ENCODE data around the gene CEP128. TPM values are rescaled to one million over a fixed set of nuclear protein-coding genes. Genes with fewer than 3 reads are reported as not detected.

Gene CEP128
- total RNA-seq, 5 donors from 2014 or later (not counting 1 experiment from before 2014, with no cell fraction given): 12.6 to 24.8 (median 15.2) TPM

DNA sequence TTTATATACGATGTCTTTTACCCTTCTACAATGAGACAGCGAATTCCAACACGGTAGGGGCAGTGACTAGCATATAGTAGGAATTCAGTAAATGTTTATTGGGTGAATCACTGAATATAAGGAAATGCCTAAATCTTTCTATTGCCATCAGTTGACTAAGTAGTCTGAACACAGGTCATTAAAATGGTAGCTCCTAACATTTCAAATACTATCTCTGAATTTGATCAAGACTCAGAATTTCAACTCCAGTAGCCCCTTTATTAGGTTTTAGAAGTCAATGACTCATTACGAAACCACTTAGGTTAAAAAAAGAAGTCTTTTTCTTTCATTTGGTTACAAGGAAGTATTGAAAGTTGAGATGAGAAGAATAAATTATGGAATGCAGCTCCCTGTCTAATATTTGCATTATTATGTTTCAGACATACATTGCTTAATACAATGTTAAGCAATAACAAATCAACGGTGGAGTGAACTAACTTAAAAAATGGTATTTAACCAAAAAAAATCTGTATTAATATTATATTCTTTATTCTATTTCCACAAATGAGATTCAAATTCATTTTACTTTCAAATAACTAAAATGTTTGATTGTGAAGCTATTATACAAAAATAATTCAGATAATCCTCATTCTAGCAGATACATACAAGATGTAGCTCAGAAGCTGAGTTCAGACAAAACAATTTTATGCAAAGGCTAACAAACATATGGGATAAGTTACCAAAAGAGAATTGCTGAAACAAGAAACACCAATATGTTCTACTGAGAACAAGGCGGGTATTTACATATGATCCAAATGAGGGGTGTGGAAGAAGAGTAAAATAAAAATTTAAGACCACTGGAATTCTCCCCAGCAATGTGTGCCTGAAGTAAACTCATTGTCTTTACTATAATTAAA, 302.7 kb downstream of the CEP128 start:
- no peaks in the 10 kb centered on the region for H3K9me3 Mint-ChIP-seq
- no peak overlapping the region for H3K4me3 ChIP-seq (ENCODE audit: control insufficient read depth in 1 of 2, extremely low read depth in 1 of 2, low read length in 1 of 2)
- CTCF ChIA-PET: interaction anchor here in 1 of 2 donors (0.7 kb wide), 1 partner anchor 35 kb away, joined by 3 read pairs; no protein-coding TSS in a partner anchor
- H3K4me1 ChIP-seq (ENCODE audit: control insufficient read depth in 1 of 2, extremely low read depth in 1 of 2, insufficient read depth in 2 of 2, low read length in 2 of 2): no peaks in the 10 kb centered on the region
- no peaks in the 10 kb centered on the region for H3K9me3 ChIP-seq
- ATAC-seq (replicated peaks in 1 of 4) (no peak), DNase-seq (no peak)
- WGBS (ENCODE audit: insufficient coverage): no CpG with 5 or more reads among the region's 6 CpGs
- no peaks in the 10 kb centered on the region for H3K4me1 Mint-ChIP-seq
- H3K4me3 Mint-ChIP-seq: no peak overlapping the region
- no peak overlapping the region for H3K27ac ChIP-seq (ENCODE audit: low read length)
- H3K36me3 Mint-ChIP-seq: peaks cover 5% of the 10 kb centered on the region
- POLR2A ChIA-PET: no interaction called here
- H3K27me3 ChIP-seq (replicated peaks in 1 of 2; ENCODE audit: control insufficient read depth in 2 of 2, extremely low read depth in 1 of 2, insufficient read depth in 2 of 2, low read length in 1 of 2): no peaks in the 10 kb centered on the region
- no peaks in the 10 kb centered on the region for H3K27me3 Mint-ChIP-seq
- H3K27ac Mint-ChIP-seq: no peak overlapping the region
- no peaks in the 10 kb centered on the region for H3K36me3 ChIP-seq (ENCODE audit: control insufficient read depth in 2 of 2, extremely low read depth in 1 of 2, insufficient read depth in 1 of 2, low read length in 1 of 2)

- H3K9me3 ChIP-seq: no peaks in the 10 kb centered on the region
- Mint-ChIP-seq H3K9me3 (no peaks in the 10 kb centered on the region), H3K4me1 (no peaks in the 10 kb centered on the region), H3K27ac (no peak overlapping the region), H3K4me3 (no peak overlapping the region), H3K27me3 (no peaks in the 10 kb centered on the region), H3K36me3 (peaks cover 5% of the 10 kb centered on the region)
- ChIA-PET POLR2A (no interaction called here), CTCF (no interaction called here)
- no peaks in the 10 kb centered on the region for H3K4me1 ChIP-seq (ENCODE audit: control insufficient read depth in 1 of 2, extremely low read depth in 1 of 2, insufficient read depth in 2 of 2, low read length in 2 of 2)
- H3K36me3 ChIP-seq (ENCODE audit: control insufficient read depth in 2 of 2, extremely low read depth in 1 of 2, insufficient read depth in 1 of 2, low read length in 1 of 2): no peaks in the 10 kb centered on the region
- 97% methylated on average over 5 of the region's 10 CpGs for WGBS (ENCODE audit: insufficient coverage)
- ATAC-seq (replicated peaks in 1 of 4) (no peak), DNase-seq (no peak)
- no peak overlapping the region for H3K27ac ChIP-seq (ENCODE audit: low read length)
- no peak overlapping the region for H3K4me3 ChIP-seq (ENCODE audit: control insufficient read depth in 1 of 2, extremely low read depth in 1 of 2, low read length in 1 of 2)
- H3K27me3 ChIP-seq (replicated peaks in 1 of 2; ENCODE audit: control insufficient read depth in 2 of 2, extremely low read depth in 1 of 2, insufficient read depth in 2 of 2, low read length in 1 of 2): no peaks in the 10 kb centered on the region
These were observed 303.6 kb downstream of the CEP128 start for GRCh38 chr14:80637756-80638619.

GRCh38 chr14:80636071-80636470, 305.5 kb downstream of the CEP128 start:
- no peak overlapping the region for H3K27ac Mint-ChIP-seq
- H3K9me3 Mint-ChIP-seq: no peaks in the 10 kb centered on the region
- H3K4me1 Mint-ChIP-seq: no peaks in the 10 kb centered on the region
- Histone ChIP-seq H3K27me3 (replicated peaks in 1 of 2; ENCODE audit: control insufficient read depth in 2 of 2, extremely low read depth in 1 of 2, insufficient read depth in 2 of 2, low read length in 1 of 2) (no peaks in the 10 kb centered on the region), H3K4me3 (ENCODE audit: control insufficient read depth in 1 of 2, extremely low read depth in 1 of 2, low read length in 1 of 2) (no peak overlapping the region), H3K9me3 (no peaks in the 10 kb centered on the region), H3K36me3 (ENCODE audit: control insufficient read depth in 2 of 2, extremely low read depth in 1 of 2, insufficient read depth in 1 of 2, low read length in 1 of 2) (no peaks in the 10 kb centered on the region), H3K27ac (ENCODE audit: low read length) (no peak overlapping the region), H3K4me1 (ENCODE audit: control insufficient read depth in 1 of 2, extremely low read depth in 1 of 2, insufficient read depth in 2 of 2, low read length in 2 of 2) (no peaks in the 10 kb centered on the region)
- ChIA-PET CTCF (no interaction called here), POLR2A (no interaction called here)
- H3K36me3 Mint-ChIP-seq: no peaks in the 10 kb centered on the region
- DNase-seq (no peak), ATAC-seq (replicated peaks in 1 of 4) (no peak)
- no peak overlapping the region for H3K4me3 Mint-ChIP-seq
- WGBS (ENCODE audit: insufficient coverage): no CpG with 5 or more reads among the region's 1 CpG
- no peaks in the 10 kb centered on the region for H3K27me3 Mint-ChIP-seq

DNA sequence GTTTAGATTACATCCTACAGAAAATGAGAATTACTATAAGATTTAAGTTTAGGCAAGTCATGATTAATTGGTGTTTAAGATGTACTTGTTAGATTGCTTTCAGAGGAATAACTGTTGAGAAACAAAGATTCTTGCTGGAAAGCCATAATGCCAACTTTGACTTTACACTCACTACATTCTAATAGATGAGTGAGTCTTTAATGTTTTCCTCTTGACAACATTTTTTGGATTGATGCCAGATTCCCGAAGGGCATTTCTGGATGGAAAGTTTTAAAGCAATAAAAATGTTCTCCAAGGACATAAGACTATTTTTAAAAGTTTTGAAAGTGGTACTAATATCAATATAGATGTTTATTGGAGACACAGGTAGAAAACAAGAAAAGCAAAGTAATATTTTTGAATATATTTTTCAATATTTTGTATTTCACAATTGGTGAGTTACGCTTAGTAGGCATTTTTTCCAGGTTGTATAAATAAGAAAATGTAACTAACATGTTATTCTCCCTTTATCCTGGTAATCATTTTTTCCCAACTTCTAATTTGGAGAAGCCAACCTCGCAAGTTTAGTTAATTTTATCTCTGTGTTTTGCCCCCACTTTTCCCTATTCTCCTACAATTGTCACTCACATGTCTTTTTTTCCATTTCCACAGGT, 307.3 kb downstream of the CEP128 start:
- Histone ChIP-seq H3K4me3 (ENCODE audit: control insufficient read depth in 1 of 2, extremely low read depth in 1 of 2, low read length in 1 of 2) (no peak overlapping the region), H3K27me3 (replicated peaks in 1 of 2; ENCODE audit: control insufficient read depth in 2 of 2, extremely low read depth in 1 of 2, insufficient read depth in 2 of 2, low read length in 1 of 2) (no peaks in the 10 kb centered on the region), H3K36me3 (ENCODE audit: control insufficient read depth in 2 of 2, extremely low read depth in 1 of 2, insufficient read depth in 1 of 2, low read length in 1 of 2) (no peaks in the 10 kb centered on the region), H3K27ac (ENCODE audit: low read length) (no peak overlapping the region), H3K4me1 (ENCODE audit: control insufficient read depth in 1 of 2, extremely low read depth in 1 of 2, insufficient read depth in 2 of 2, low read length in 2 of 2) (no peaks in the 10 kb centered on the region), H3K9me3 (no peaks in the 10 kb centered on the region)
- Mint-ChIP-seq H3K9me3 (no peaks in the 10 kb centered on the region), H3K36me3 (no peaks in the 10 kb centered on the region), H3K27me3 (no peaks in the 10 kb centered on the region), H3K4me3 (no peak overlapping the region), H3K27ac (no peak overlapping the region), H3K4me1 (no peaks in the 10 kb centered on the region)
- WGBS (ENCODE audit: insufficient coverage): 88% methylated on average over 1 of the region's 3 CpGs
- ChIA-PET CTCF (no interaction called here), POLR2A (no interaction called here)
- ATAC-seq (replicated peaks in 1 of 4) (no peak), DNase-seq (no peak)

DNA sequence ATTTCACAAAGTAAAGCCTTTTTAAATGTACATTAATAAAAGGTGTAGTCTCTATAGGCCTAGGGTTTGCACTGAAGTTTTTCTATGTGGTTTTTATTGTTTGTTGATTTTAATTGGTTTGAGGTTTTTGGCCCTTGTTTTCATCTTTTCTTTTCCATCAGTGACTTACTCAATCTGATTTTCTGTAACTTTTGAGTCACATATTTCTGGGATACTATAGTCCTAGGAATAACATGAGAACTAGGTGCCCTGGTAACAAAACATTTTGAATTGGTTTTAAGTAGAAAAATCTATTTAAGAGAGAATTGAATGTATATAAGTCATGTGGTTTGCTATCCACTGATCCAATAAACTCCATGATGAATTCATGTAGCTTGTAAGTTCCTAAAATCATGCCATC, 311.9 kb downstream of the CEP128 start:
- CTCF ChIA-PET: no interaction called here

DNA sequence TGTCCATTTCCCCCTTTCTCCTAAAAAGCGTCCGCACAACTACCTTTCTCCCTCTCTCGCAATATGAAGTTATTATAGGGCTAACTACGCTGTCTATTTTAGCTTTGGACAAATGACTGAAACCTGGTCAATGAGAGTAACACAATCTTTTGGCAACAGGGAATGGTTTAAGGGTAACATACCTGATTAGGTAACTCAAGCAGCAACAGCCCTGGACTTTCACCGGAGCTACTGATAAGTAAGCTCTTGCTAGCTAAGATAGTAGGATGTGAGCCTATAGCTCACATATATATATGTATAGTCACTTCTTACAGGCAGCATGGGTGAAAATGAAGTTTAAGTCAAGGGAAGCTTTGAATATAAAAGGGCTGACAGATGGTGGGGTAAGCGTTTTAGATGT, 313.0 kb downstream of the CEP128 start:
- WGBS (ENCODE audit: insufficient coverage): no CpG with 5 or more reads among the region's 6 CpGs
- Mint-ChIP-seq H3K27me3 (no peaks in the 10 kb centered on the region), H3K36me3 (no peaks in the 10 kb centered on the region), H3K27ac (no peak overlapping the region), H3K9me3 (peaks cover 8 to 14% (median 11%) of the 10 kb centered on the region in 3 donors), H3K4me1 (no peaks in the 10 kb centered on the region), H3K4me3 (no peak overlapping the region)
- H3K4me3 ChIP-seq (ENCODE audit: control insufficient read depth in 1 of 2, extremely low read depth in 1 of 2, low read length in 1 of 2): no peak overlapping the region
- ChIA-PET CTCF (no interaction called here), POLR2A (no interaction called here)
- H3K4me1 ChIP-seq (ENCODE audit: control insufficient read depth in 1 of 2, extremely low read depth in 1 of 2, insufficient read depth in 2 of 2, low read length in 2 of 2): no peaks in the 10 kb centered on the region
- H3K27ac ChIP-seq (ENCODE audit: low read length): no peak overlapping the region
- H3K36me3 ChIP-seq (ENCODE audit: control insufficient read depth in 2 of 2, extremely low read depth in 1 of 2, insufficient read depth in 1 of 2, low read length in 1 of 2): no peaks in the 10 kb centered on the region
- H3K9me3 ChIP-seq: no peaks in the 10 kb centered on the region
- ATAC-seq (replicated peaks in 1 of 4) (no peak), DNase-seq (no peak)
- H3K27me3 ChIP-seq (replicated peaks in 1 of 2; ENCODE audit: control insufficient read depth in 2 of 2, extremely low read depth in 1 of 2, insufficient read depth in 2 of 2, low read length in 1 of 2): no peaks in the 10 kb centered on the region

More for the DNA sequence above, 311.9 kb downstream of the CEP128 start:
- DNase-seq (no peak), ATAC-seq (replicated peaks in 1 of 4) (no peak)
- no peaks in the 10 kb centered on the region for H3K27me3 ChIP-seq (replicated peaks in 1 of 2; ENCODE audit: control insufficient read depth in 2 of 2, extremely low read depth in 1 of 2, insufficient read depth in 2 of 2, low read length in 1 of 2)
- no peaks in the 10 kb centered on the region for H3K9me3 ChIP-seq
- no peaks in the 10 kb centered on the region for H3K4me1 ChIP-seq (ENCODE audit: control insufficient read depth in 1 of 2, extremely low read depth in 1 of 2, insufficient read depth in 2 of 2, low read length in 2 of 2)
- H3K27ac ChIP-seq (ENCODE audit: low read length): no peak overlapping the region
- H3K36me3 ChIP-seq (ENCODE audit: control insufficient read depth in 2 of 2, extremely low read depth in 1 of 2, insufficient read depth in 1 of 2, low read length in 1 of 2): no peaks in the 10 kb centered on the region
- Mint-ChIP-seq H3K4me1 (no peaks in the 10 kb centered on the region), H3K9me3 (peaks cover 3 to 5% (median 4%) of the 10 kb centered on the region in 3 donors), H3K36me3 (no peaks in the 10 kb centered on the region), H3K27me3 (no peaks in the 10 kb centered on the region), H3K4me3 (no peak overlapping the region), H3K27ac (no peak overlapping the region)
- POLR2A ChIA-PET: no interaction called here
- H3K4me3 ChIP-seq (ENCODE audit: control insufficient read depth in 1 of 2, extremely low read depth in 1 of 2, low read length in 1 of 2): no peak overlapping the region
